Lower leg skin (tissue), 4 donors: ENCODE data around the gene PLXNC1. TPM values are rescaled to one million over a fixed set of nuclear protein-coding genes. Genes with fewer than 3 reads are reported as not detected.

Experiments
- DNase-seq, 2 donors: peaks; one replicate each; pipeline ENCODE4 v3.0.0-alpha.2; 2019; ENCODE audit warnings: low spot score in 2 of 2
- H3K4me3 ChIP-seq: fragments of 200-600 bp; sonication (generic); 2 replicates; pipeline ENCODE4 v1.5.1; 2017; ENCODE audit warnings: mild to moderate bottlenecking, low read depth; ENCODE audit not compliant: poor library complexity, severe bottlenecking
- CTCF ChIP-seq, 3 donors: fragments of 450-650 bp; IDR thresholded peaks; one replicate each; pipeline ENCODE4 v1.5.1; 2016; ENCODE audit warnings: antibody characterized with exemption in 3 of 3, mild to moderate bottlenecking in 3 of 3, moderate library complexity in 2 of 3
- POLR2A ChIP-seq, 2 donors: fragments of 450-650 bp; IDR thresholded peaks; one replicate each; pipeline ENCODE4 v1.6.1; 2016 to 2017; ENCODE audit warnings: antibody characterized with exemption in 2 of 2, mild to moderate bottlenecking in 1 of 2, moderate library complexity in 1 of 2
- WGBS, 2 donors: methylation state at CpG; one replicate each; pipeline ENCODE4 v1.1.5; 2018; 5-methylcytosine and 5-hydroxymethylcytosine counted together
- intact Hi-C: fragments of 100-400 bp; cut with DNase I; formaldehyde crosslinking; loops from one replicate; pipeline ENCODE4 v1.15.0; 2023; ENCODE audit warnings: low total_unique reads
- total RNA-seq, 4 donors: library from RNA; depleted of rRNA; stranded (reverse); fragments of >200 nt; gene quantifications; one replicate each; pipeline ENCODE4 v1.1.0, GENCODE V29; 2016

The PLXNC1 gene
- total RNA-seq, 4 donors from 2014 or later: 7.6 to 10.8 (median 8.2) TPM

- DNase-seq: no peak
- intact Hi-C loops: no loop called here
- H3K4me3 ChIP-seq: no peak overlapping the region
- no peak for TF ChIP-seq CTCF (IDR thresholded peaks at IDR 0.05)
- no peak for TF ChIP-seq POLR2A (IDR thresholded peaks at IDR 0.05)
Observed at GRCh38 chr12:94255428-94255827, 107.1 kb downstream of the PLXNC1 start.

- no peak overlapping the region for H3K4me3 ChIP-seq
- DNase-seq: no peak
- TF ChIP-seq POLR2A (IDR thresholded peaks at IDR 0.05) (no peak), CTCF (IDR thresholded peaks at IDR 0.05) (no peak)
- intact Hi-C loops: no loop called here
- 86 to 87% methylated on average over 2 of the region's 2 CpGs for WGBS, 2 donors
Observed at GRCh38 chr12:94258593-94258992, 110.2 kb downstream of the PLXNC1 start.

DNA sequence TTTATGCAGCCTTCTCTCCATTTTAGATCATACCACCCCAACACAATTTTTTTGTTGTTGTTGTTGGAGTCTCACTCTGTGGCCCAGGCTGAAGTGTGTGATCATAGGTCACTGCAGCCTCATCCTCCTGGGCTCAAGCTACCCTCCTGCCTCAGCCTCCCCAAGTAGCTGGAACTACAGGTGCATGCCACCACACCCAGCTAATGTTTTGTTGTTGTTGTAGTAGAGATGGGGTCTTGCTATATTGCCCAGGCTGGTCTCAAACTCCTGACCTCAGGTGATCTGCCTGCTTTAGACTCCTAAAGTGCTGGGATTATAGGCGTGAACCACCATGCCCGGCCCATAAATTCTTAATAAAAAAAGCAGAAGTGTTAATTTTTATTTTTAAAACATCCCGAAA, 111.6 kb downstream of the PLXNC1 start:
- 96% methylated on average over 3 of the region's 3 CpGs for WGBS, 2 donors
- no peak for DNase-seq
- intact Hi-C loops: no loop called here
- TF ChIP-seq POLR2A (IDR thresholded peaks at IDR 0.05): no peak
- no peak for TF ChIP-seq CTCF (IDR thresholded peaks at IDR 0.05)
- no peak overlapping the region for H3K4me3 ChIP-seq

- intact Hi-C loops: no loop called here
- no peak overlapping the region for H3K4me3 ChIP-seq
- WGBS, 2 donors: 86 to 91% methylated on average over 13 of the region's 13 CpGs
- DNase-seq: no peak
- TF ChIP-seq POLR2A (IDR thresholded peaks at IDR 0.05): no peak
- TF ChIP-seq CTCF (IDR thresholded peaks at IDR 0.05): no peak
Observed at GRCh38 chr12:94260717-94261116, 112.3 kb downstream of the PLXNC1 start.

DNA sequence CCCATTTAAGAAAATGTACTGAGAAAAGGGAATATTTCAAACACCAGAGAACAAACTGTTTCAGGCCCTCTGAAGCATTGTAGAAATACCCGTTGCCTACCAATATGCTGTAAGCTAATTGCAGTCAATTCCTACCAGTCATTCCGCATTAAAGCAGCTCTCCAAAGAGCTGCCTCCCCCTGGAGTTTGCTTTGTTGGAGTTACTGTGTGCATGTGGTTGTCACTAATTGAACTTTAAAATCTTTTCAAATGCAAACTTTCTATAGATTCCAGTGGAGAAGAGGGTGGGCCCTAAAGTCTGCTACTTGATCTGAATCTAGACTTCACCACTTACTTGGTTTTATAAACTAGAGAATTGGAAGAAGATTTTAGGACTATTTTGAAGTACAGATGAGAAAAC, 112.7 kb downstream of the PLXNC1 start:
- H3K4me3 ChIP-seq: no peak overlapping the region
- TF ChIP-seq CTCF (IDR thresholded peaks at IDR 0.05) (no peak), POLR2A (IDR thresholded peaks at IDR 0.05) (no peak)
- DNase-seq: no peak
- intact Hi-C loops: no loop called here
- 89 to 92% methylated on average over 2 of the region's 2 CpGs for WGBS, 2 donors

DNA sequence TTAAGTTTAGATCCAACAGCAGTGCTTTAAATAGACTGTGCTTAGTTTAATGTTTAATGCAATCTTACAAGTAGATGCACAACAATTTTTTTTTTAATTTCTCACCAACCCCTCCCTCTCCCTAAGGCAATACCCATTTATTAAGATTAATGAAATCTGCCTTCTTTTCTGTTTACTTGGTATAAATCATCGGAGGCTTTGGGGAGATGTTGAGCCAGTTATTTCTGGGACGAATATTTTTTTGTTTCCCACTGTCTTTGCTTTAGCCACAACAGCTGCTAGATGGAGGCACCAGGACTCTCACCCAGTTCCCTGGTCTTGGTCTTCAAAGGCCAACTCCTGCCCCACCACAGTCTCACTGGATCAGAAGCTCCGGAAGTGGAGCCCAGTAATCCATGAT, 113.4 kb downstream of the PLXNC1 start:
- intact Hi-C loops: no loop called here
- no peak overlapping the region for H3K4me3 ChIP-seq
- no peak for DNase-seq
- 21 to 26% methylated on average over 3 of the region's 3 CpGs for WGBS, 2 donors
- no peak for TF ChIP-seq POLR2A (IDR thresholded peaks at IDR 0.05)
- TF ChIP-seq CTCF (IDR thresholded peaks at IDR 0.05): no peak
